GM21526 (cell line): Measurements from ENCODE around the gene SLC30A1.
"Not testable (repeated sequence)": the region's sequence is repeated elsewhere in the genome, so short reads cannot be mapped to it uniquely, and the experiment has no call there.

Experiments used
- ATAC-seq: cut with Tn5 transposase; IDR thresholded peaks from one replicate; pipeline ENCODE4 v1.9.1; 2021; ENCODE audit warnings: moderate library complexity; ENCODE audit not compliant: unreplicated experiment, low FRiP score

The SLC30A1 gene

GRCh38 chr1:211549092-211549711 lies 29.8 kb downstream of the SLC30A1 start:
- ATAC-seq = no peak

- no peak for ATAC-seq
Observed at GRCh38 chr1:211548321-211549091, 30.5 kb downstream of the SLC30A1 start.

- no peak for ATAC-seq
Observed at GRCh38 chr1:211547710-211548109, 31.3 kb downstream of the SLC30A1 start.

GRCh38 chr1:211546543-211546942 lies 32.4 kb downstream of the SLC30A1 start:
- ATAC-seq = no peak

GRCh38 chr1:211543025-211543424 lies 35.9 kb downstream of the SLC30A1 start:
- no peak for ATAC-seq

GRCh38 chr1:211541720-211542477 lies 37.1 kb downstream of the SLC30A1 start:
- no peak for ATAC-seq

- ATAC-seq = no peak
Observed at GRCh38 chr1:211541278-211541677, 37.7 kb downstream of the SLC30A1 start.

GRCh38 chr1:211540824-211541223 lies 38.1 kb downstream of the SLC30A1 start:
- ATAC-seq = not testable (repeated sequence)

GRCh38 chr1:211538287-211538686 lies 40.7 kb downstream of the SLC30A1 start:
- no peak for ATAC-seq

GRCh38 chr1:211537253-211537652 lies 41.7 kb downstream of the SLC30A1 start:
- no peak for ATAC-seq

- ATAC-seq = no peak
Observed at GRCh38 chr1:211536606-211537005, 42.4 kb downstream of the SLC30A1 start.

- no peak for ATAC-seq
Observed at GRCh38 chr1:211535346-211535745, 43.6 kb downstream of the SLC30A1 start.

- no peak for ATAC-seq
Observed at GRCh38 chr1:211534545-211535291, 44.2 kb downstream of the SLC30A1 start.

GRCh38 chr1:211532088-211532444 lies 46.9 kb downstream of the SLC30A1 start:
- ATAC-seq = no peak

- no peak for ATAC-seq
Observed at GRCh38 chr1:211531194-211532087, 47.5 kb downstream of the SLC30A1 start.

- no peak for ATAC-seq
Observed at GRCh38 chr1:211530102-211530501, 48.9 kb downstream of the SLC30A1 start.

- no peak for ATAC-seq
Observed at GRCh38 chr1:211529453-211529852, 49.5 kb downstream of the SLC30A1 start.

- ATAC-seq = no peak
Observed at GRCh38 chr1:211529011-211529410, 50.0 kb downstream of the SLC30A1 start.

GRCh38 chr1:211527888-211528287 lies 51.1 kb downstream of the SLC30A1 start:
- no peak for ATAC-seq

- ATAC-seq = no peak
Observed at GRCh38 chr1:211527006-211527405, 52.0 kb downstream of the SLC30A1 start.
